CD4-positive, alpha-beta T cell (primary cell): ENCODE measurements around the gene SMAD6. TPM values are rescaled to one million over a fixed set of nuclear protein-coding genes. Genes with fewer than 3 reads are reported as not detected.

Experiments
- ATAC-seq: fragments of 200-7000 bp; cut with Tn5 transposase; one replicate; pipeline ENCODE4 v1.10.0; 2022; ENCODE audit warnings: mild to moderate bottlenecking; ENCODE audit not compliant: poor library complexity
- CTCF ChIA-PET: fragments of 350-600 bp; sonication (Branson Sonifier 250); formaldehyde crosslinking; loops from one replicate; lab custom pipeline; 2021; ENCODE audit warnings: antibody characterized with exemption, inconsistent platforms; lab: Charles Lee
- POLR2A ChIA-PET: fragments of 350-600 bp; sonication (Branson Sonifier 250); formaldehyde crosslinking; loops from one replicate; lab custom pipeline; 2021; ENCODE audit warnings: antibody characterized with exemption, inconsistent platforms; lab: Charles Lee
- DNase-seq, 14 experiments: peaks; one replicate each; pipeline ENCODE4 v3.0.0-alpha.2; 2013 to 2020; ENCODE audit warnings: mixed read lengths in 2 of 14
- H3K27ac ChIP-seq, 2 donors: one replicate each; pipeline versions ENCODE4 v1.5.1 to v1.7.0; 2013; ENCODE audit warnings: low read length in 2 of 2, low read depth in 1 of 2, mild to moderate bottlenecking in 1 of 2
- H3K27me3 ChIP-seq, 2 experiments: 1 replicate in 1 of 2; 2 replicates in 1 of 2; pipeline versions ENCODE4 v1.6.1 to v1.7.0; 2013; ENCODE audit warnings: low read length in 2 of 2, control low read depth in 1 of 2, mild to moderate bottlenecking in 1 of 2, moderate library complexity in 1 of 2; ENCODE audit not compliant: insufficient read depth in 2 of 2, control insufficient read depth in 1 of 2
- H3K36me3 ChIP-seq: one replicate; pipeline ENCODE4 v1.6.1; 2013; ENCODE audit warnings: low read length, control low read depth; ENCODE audit not compliant: insufficient read depth
- H3K4me1 ChIP-seq: one replicate; pipeline ENCODE4 v1.6.1; 2013; ENCODE audit warnings: low read length, control low read depth; ENCODE audit not compliant: insufficient read depth
- H3K4me3 ChIP-seq: one replicate; pipeline ENCODE4 v1.5.1; 2013; ENCODE audit warnings: mild to moderate bottlenecking, low read length, moderate library complexity
- H3K9me3 ChIP-seq, 2 experiments: 1 replicate in 1 of 2; 2 replicates in 1 of 2; pipeline versions ENCODE4 v1.6.1 to v1.7.0; 2013; ENCODE audit warnings: low read length in 2 of 2, mild to moderate bottlenecking in 2 of 2, control low read depth in 1 of 2, moderate library complexity in 1 of 2; ENCODE audit not compliant: control insufficient read depth in 1 of 2, insufficient read depth in 1 of 2
- H3K27ac Mint-ChIP-seq: one replicate; pipeline ENCODE4 v1.8.0; 2020; ENCODE audit warnings: mixed read lengths
- H3K27me3 Mint-ChIP-seq: one replicate; pipeline ENCODE4 v1.8.0; 2021; ENCODE audit warnings: mixed read lengths
- H3K36me3 Mint-ChIP-seq: one replicate; pipeline ENCODE4 v1.8.0; 2021; ENCODE audit warnings: low read depth, mixed read lengths
- H3K4me1 Mint-ChIP-seq: one replicate; pipeline ENCODE4 v1.8.0; 2021; ENCODE audit warnings: low read depth, mixed read lengths
- H3K4me3 Mint-ChIP-seq: one replicate; pipeline ENCODE4 v1.8.0; 2020; ENCODE audit warnings: mild to moderate bottlenecking, mixed read lengths
- H3K9me3 Mint-ChIP-seq: one replicate; pipeline ENCODE4 v1.8.0; 2020; ENCODE audit warnings: mixed read lengths
- intact Hi-C, 2 experiments: fragments of 100-400 bp; cut with DNase I in 1 of 2; cut with micrococcal nuclease in 1 of 2; formaldehyde crosslinking; loops; one replicate each; pipeline versions ENCODE4 v1.15.1 to v1.9.0; 2023 to 2025; cut with DNase I, micrococcal nuclease
- total RNA-seq, 174 experiments: library from RNA in 2 of 174; stranded (reverse) in 2 of 174; gene quantifications; one replicate each; pipeline ENCODE4 v1.2.3 and lab custom pipeline; 2021 to 2026
- TF ChIP-seq, protein P1 (sequence below): fragments of 200-600 bp; IDR thresholded peaks from one replicate; pipeline ENCODE4 v1.8.0; 2022; ENCODE audit warnings: antibody characterized with exemption, mild to moderate bottlenecking

SMAD6 gene
- total RNA-seq, 2 experiments from 2014 or later: 0.59 to 0.69 TPM

DNA sequence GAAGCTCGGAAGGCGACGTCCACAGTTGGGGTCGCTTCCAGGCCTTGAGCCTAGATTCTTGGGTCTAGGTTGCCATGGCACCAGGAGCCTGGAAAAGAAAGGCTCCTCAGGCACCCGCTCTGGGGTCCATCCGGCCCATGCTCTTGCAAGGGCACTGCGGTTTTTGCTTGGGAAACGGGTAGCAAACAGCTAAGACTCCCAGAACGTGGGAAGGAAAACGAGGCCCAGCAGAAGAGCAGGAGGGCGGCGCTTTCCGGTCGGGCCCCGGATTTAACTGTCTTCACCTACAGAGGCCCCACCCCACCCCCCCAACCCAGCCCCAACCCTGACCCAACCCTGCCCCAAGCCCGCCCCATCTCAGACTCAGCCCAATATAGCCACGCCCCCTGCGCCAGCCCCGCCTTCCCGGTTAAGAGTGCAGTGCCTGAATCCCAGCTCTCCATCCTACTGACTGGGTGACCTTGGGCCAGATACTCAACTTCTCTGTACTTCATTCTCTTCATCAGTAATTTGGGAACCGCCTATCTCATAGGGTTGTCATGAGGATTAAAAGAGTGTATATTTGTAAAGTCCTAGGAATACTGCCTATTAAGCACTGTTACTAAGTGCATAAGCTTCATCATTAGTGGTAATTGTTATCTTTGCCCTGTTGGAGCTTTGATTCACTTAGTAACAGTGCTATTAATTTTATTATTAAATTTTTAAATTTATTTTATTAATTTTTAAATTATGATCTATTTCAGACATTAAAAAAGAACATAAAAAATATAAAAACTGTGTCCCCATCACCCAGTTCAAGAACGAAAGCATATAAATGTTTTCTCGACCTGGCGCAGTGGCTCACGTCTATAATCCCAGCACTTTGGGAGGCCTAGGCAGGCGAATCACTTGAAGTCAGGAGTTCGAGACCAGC is 28.4 kb upstream of the SMAD6 start:
- Histone ChIP-seq H3K9me3 (peaks cover 0 to 1% of the 10 kb centered on the region in 2 experiments), H3K4me1 (peaks cover 15% of the 10 kb centered on the region), H3K36me3 (no peaks in the 10 kb centered on the region), H3K4me3 (no peak overlapping the region), H3K27me3 (no peaks in the 10 kb centered on the region), H3K27ac (no peak overlapping the region)
- DNase-seq: peak in 10 of 14 experiments; percentile 5 to 68 (median 39)
- ATAC-seq: peak; percentile 64
- Mint-ChIP-seq H3K4me3 (no peak overlapping the region), H3K27ac (no peak overlapping the region), H3K36me3 (no peaks in the 10 kb centered on the region), H3K9me3 (no peaks in the 10 kb centered on the region), H3K27me3 (no peaks in the 10 kb centered on the region), H3K4me1 (peaks cover 31% of the 10 kb centered on the region)
- POLR2A ChIA-PET: interaction anchor here (1.2 kb wide), 1 partner anchor 30 kb away, joined by 3 read pairs; no protein-coding TSS in a partner anchor
- CTCF ChIA-PET: no interaction called here
- TF ChIP-seq, protein P1, sequence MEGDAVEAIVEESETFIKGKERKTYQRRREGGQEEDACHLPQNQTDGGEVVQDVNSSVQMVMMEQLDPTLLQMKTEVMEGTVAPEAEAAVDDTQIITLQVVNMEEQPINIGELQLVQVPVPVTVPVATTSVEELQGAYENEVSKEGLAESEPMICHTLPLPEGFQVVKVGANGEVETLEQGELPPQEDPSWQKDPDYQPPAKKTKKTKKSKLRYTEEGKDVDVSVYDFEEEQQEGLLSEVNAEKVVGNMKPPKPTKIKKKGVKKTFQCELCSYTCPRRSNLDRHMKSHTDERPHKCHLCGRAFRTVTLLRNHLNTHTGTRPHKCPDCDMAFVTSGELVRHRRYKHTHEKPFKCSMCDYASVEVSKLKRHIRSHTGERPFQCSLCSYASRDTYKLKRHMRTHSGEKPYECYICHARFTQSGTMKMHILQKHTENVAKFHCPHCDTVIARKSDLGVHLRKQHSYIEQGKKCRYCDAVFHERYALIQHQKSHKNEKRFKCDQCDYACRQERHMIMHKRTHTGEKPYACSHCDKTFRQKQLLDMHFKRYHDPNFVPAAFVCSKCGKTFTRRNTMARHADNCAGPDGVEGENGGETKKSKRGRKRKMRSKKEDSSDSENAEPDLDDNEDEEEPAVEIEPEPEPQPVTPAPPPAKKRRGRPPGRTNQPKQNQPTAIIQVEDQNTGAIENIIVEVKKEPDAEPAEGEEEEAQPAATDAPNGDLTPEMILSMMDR: no peak
- intact Hi-C loops: no loop called here

DNA sequence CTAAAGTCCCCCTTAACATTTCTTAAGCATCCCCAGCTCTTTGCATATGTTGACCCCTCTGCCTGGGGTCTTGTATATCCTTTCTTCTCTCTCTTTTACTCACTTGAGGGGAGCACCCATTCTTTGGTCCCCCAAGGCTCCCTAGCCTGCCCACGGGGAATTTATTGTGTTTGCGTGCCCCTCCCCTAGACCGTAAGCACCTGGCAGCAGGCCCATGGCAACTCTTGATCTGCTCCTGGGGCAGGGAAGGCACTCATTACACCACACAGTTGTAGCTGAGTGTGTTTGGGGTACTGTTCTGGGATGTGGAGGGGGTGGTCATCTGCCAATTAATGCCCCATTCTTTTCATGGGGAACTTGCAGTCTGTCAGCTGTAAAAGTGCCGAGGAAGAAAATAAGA is 27.3 kb upstream of the SMAD6 start:
- no peak for DNase-seq
- no peaks in the 10 kb centered on the region for H3K9me3 Mint-ChIP-seq
- H3K27me3 Mint-ChIP-seq: no peaks in the 10 kb centered on the region
- H3K9me3 ChIP-seq: no peaks in the 10 kb centered on the region
- no peak overlapping the region for H3K27ac ChIP-seq
- H3K4me1 Mint-ChIP-seq: peaks cover 31% of the 10 kb centered on the region
- no peak overlapping the region for H3K4me3 ChIP-seq
- no peak overlapping the region for H3K4me3 Mint-ChIP-seq
- CTCF ChIA-PET: interaction anchor here (0.7 kb wide), 1 partner anchor 62 kb away, joined by 3 read pairs; no protein-coding TSS in a partner anchor
- no peaks in the 10 kb centered on the region for H3K36me3 ChIP-seq
- H3K4me1 ChIP-seq: peaks cover 15% of the 10 kb centered on the region
- no peak for ATAC-seq
- no peaks in the 10 kb centered on the region for H3K36me3 Mint-ChIP-seq
- no peak overlapping the region for H3K27ac Mint-ChIP-seq
- H3K27me3 ChIP-seq: no peaks in the 10 kb centered on the region
- intact Hi-C loops: no loop called here
- TF ChIP-seq, protein P1: no peak
- POLR2A ChIA-PET: no interaction called here

DNA sequence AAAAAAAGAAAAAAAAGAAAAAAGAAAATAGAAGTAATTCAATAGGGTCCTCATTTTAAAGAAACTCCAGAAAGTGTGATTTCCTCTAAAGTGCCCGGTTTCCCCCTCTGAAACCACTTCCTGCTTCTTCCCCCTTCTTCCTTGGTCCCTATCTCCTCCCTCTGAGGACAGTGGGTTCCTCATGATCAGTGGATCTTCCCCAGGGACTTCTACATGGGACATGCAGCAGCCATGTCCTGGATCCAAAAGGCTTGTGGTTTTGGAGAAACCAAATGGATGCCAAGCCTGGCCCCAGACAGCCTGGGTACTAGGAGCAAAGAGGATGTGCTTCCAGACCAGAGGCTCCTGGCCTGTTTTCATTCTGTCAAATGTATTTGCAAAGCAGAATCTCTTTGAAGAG is 26.6 kb upstream of the SMAD6 start:
- no peak overlapping the region for H3K27ac ChIP-seq
- CTCF ChIA-PET: interaction anchor here (0.7 kb wide), 1 partner anchor 61 kb away, joined by 3 read pairs; no protein-coding TSS in a partner anchor

More for the DNA sequence above, 26.6 kb upstream of the SMAD6 start:
- POLR2A ChIA-PET: no interaction called here
- TF ChIP-seq, protein P1: no peak
- no peaks in the 10 kb centered on the region for H3K9me3 Mint-ChIP-seq
- peaks cover 31% of the 10 kb centered on the region for H3K4me1 Mint-ChIP-seq
- H3K36me3 Mint-ChIP-seq: no peaks in the 10 kb centered on the region
- Histone ChIP-seq H3K9me3 (no peaks in the 10 kb centered on the region), H3K36me3 (no peaks in the 10 kb centered on the region), H3K4me3 (no peak overlapping the region), H3K4me1 (peaks cover 15% of the 10 kb centered on the region), H3K27me3 (no peaks in the 10 kb centered on the region)
- no peaks in the 10 kb centered on the region for H3K27me3 Mint-ChIP-seq
- ATAC-seq: no peak
- no peak overlapping the region for H3K27ac Mint-ChIP-seq
- no peak overlapping the region for H3K4me3 Mint-ChIP-seq
- DNase-seq: no peak
- intact Hi-C loops: no loop called here
